Activated T-cell treated with anti-CD3 and anti-CD28 coated beads, Interleukin-2, amount 50 U/mL, for 72 hours (primary cell): ENCODE measurements around the gene TNS3. TPM values are rescaled to one million over a fixed set of nuclear protein-coding genes. Genes with fewer than 3 reads are reported as not detected.

Experiments
- ATAC-seq, 2 donors: fragments of 150-1000 bp; cut with Tn5 transposase; replicated peaks in 1 of 2; 2 replicates each; pipeline ENCODE4 v1.10.0; 2021; ENCODE audit warnings: moderate library complexity in 2 of 2, mild to moderate bottlenecking in 1 of 2
- DNase-seq, 2 donors: peaks; one replicate each; pipeline ENCODE4 v3.0.0; 2021 to 2022; ENCODE audit warnings: mixed read lengths in 1 of 2
- H3K27ac Mint-ChIP-seq: one replicate; pipeline ENCODE4 v1.8.0; 2022; ENCODE audit warnings: mild to moderate bottlenecking, moderate library complexity, mixed read lengths
- H3K27me3 Mint-ChIP-seq: one replicate; pipeline ENCODE4 v1.8.0; 2022; ENCODE audit warnings: low read depth, mixed read lengths
- H3K36me3 Mint-ChIP-seq, 2 donors: one replicate each; pipeline ENCODE4 v1.8.0; 2022; ENCODE audit warnings: mixed read lengths in 2 of 2, mild to moderate bottlenecking in 1 of 2; ENCODE audit not compliant: insufficient read depth in 2 of 2
- H3K4me1 Mint-ChIP-seq: one replicate; pipeline ENCODE4 v1.8.0; 2022; ENCODE audit warnings: low read depth, mixed read lengths
- H3K4me3 Mint-ChIP-seq, 2 donors: one replicate each; pipeline ENCODE4 v1.8.0; 2022; ENCODE audit warnings: mild to moderate bottlenecking in 2 of 2, mixed read lengths in 2 of 2, moderate library complexity in 2 of 2
- H3K9me3 Mint-ChIP-seq, 2 donors: one replicate each; pipeline ENCODE4 v1.8.0; 2022; ENCODE audit warnings: mixed read lengths in 2 of 2
- total RNA-seq, 2 donors: library from RNA; stranded (reverse); gene quantifications; one replicate each; pipeline ENCODE4 v1.2.3, GENCODE V29; 2022

TNS3 gene
- total RNA-seq, 2 donors from 2014 or later = 0.29 to 1.2 TPM

DNA sequence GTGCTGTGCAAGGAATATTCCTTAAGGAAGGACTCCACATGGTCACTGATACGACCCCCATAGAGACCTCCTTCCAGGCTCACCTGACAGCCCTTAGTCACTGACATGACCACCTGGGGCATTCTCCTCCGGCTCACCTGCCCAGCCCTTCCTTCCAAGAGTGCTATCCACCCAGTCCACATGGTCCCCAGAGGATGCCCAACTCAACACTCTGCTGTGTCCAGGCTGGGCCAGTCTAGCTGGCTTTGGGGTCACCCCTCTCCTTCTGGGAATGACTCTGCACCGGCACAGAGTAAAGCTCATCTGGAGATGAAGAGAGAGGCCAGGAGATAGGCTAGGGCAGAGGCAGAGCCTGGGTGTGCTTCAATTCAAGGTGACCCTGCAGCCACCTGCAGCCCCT lies 300.8 kb downstream of the TNS3 start:
- Mint-ChIP-seq H3K27ac (no peak overlapping the region), H3K36me3 (peaks cover 0 to 5% of the 10 kb centered on the region in 2 donors), H3K9me3 (peaks cover 5 to 6% of the 10 kb centered on the region in 2 donors), H3K4me1 (no peaks in the 10 kb centered on the region), H3K27me3 (no peaks in the 10 kb centered on the region), H3K4me3 (no peak overlapping the region)
- ATAC-seq (no peak), DNase-seq (no peak)

DNA sequence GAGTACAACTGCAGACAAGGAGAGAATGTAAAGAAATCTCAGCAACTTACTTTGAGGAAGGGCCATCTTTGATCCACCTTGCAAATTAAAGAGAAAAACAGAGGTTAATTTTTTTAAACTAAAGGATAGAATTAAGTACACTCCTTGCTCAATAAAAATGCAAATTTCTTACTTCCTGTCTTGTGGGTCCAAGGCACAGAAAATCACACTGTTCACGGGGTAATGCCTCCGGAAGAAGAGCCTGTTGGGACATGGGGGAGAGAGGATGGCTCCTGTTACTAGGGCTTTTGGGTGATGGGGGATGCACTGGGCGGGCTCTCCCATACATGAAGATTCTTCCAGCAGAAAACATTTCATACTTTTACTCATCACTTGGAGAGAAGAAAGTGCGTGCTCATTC lies 301.8 kb downstream of the TNS3 start:
- Mint-ChIP-seq H3K9me3 (peaks cover 0 to under 1% of the 10 kb centered on the region in 2 donors), H3K4me1 (no peaks in the 10 kb centered on the region)

DNA sequence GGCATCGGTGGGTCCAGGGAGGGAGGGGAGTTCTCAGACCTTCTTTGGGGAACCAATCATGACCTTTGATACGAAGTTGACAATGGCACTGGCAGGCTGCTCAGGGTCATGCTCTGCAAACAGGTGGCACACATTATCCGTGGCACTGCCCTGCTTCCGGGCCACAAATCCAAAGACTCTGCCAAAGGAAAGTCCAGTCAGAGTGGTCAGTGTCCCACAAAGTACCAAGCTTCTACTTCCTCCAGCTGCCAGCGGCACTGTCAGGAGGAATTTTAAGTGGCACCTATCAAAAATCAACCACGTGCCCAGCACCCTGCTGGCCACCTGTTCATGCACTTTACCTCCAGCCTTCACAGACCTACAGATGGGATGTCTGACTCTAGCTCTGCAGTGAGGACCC lies 303.9 kb downstream of the TNS3 start:
- no peaks in the 10 kb centered on the region for H3K9me3 Mint-ChIP-seq
- no peak overlapping the region for H3K4me3 Mint-ChIP-seq
- no peak for DNase-seq
- no peak overlapping the region for H3K27ac Mint-ChIP-seq
- no peak for ATAC-seq
- H3K27me3 Mint-ChIP-seq = no peaks in the 10 kb centered on the region
- no peaks in the 10 kb centered on the region for H3K36me3 Mint-ChIP-seq
- H3K4me1 Mint-ChIP-seq = no peaks in the 10 kb centered on the region

More for the DNA sequence above, 301.8 kb downstream of the TNS3 start:
- ATAC-seq (no peak), DNase-seq (no peak)
- Mint-ChIP-seq H3K27me3 (no peaks in the 10 kb centered on the region), H3K36me3 (no peaks in the 10 kb centered on the region), H3K27ac (no peak overlapping the region), H3K4me3 (no peak overlapping the region)

DNA sequence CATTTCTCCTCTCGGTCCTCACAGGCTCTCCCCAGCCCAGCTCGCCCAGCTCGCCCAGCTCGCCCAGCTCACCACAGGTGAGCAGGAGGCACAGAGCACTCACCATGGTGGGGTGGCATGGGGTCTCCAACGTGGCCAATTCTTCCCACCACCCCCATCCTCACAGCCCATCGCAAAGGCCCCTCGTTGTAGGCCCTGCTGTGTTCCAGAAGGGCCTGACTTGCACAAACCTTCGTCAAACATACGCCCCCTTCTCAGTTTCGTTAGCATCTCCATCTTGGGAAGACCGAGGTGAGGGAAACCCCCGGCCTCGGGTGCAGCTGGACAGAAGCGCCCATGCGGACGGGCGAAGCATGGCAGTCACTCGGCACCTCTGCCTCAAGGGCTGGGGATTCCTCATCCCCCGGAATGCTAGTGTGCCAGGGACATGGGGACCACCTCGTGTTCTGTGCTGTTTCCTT lies 304.6 kb downstream of the TNS3 start:
- no peaks in the 10 kb centered on the region for H3K27me3 Mint-ChIP-seq
- H3K36me3 Mint-ChIP-seq = no peaks in the 10 kb centered on the region
- ATAC-seq (no peak), DNase-seq (no peak)
- H3K9me3 Mint-ChIP-seq = no peaks in the 10 kb centered on the region
- no peak overlapping the region for H3K27ac Mint-ChIP-seq
- H3K4me3 Mint-ChIP-seq = no peak overlapping the region
- no peaks in the 10 kb centered on the region for H3K4me1 Mint-ChIP-seq

DNA sequence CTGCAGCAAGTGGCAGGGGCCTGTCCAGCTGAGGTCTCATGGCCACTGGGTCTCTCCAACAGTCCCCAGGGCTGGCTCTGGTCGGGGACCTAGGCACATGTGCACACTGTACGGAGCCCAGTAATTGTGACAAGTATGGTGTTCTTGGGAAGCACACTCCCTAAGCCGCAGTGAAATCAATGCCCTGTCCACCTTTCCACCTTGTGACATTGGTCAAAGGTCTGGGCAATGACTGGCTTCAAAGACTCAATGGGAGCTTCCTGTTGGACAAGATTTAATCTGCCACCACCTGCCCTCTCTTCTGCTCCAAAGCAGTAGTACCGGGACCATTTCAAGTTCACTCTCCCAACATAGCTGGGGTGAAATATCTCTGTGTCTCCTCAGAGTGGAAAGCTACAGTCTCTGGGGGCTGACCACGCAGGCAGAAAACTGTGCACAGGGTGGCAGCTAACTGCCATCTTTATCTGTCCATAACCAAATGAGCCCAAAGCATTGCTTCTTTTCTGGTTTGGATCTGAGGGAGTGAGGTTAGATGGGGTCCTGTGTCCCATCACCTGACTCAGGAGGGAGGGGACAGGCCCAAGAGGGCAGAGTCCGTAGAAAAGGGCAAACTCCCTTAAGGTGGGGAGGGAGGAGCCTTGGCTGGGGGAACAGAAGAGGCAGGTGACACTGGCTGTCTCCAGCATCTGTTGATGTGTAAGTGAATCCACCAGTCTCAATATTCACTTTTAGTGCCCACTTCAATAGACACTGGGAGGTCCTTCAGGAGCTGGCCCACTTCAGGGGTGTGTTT lies 307.7 kb downstream of the TNS3 start:
- no peaks in the 10 kb centered on the region for H3K27me3 Mint-ChIP-seq
- H3K27ac Mint-ChIP-seq = no peak overlapping the region
- H3K4me3 Mint-ChIP-seq = no peak overlapping the region
- H3K9me3 Mint-ChIP-seq = no peaks in the 10 kb centered on the region
- DNase-seq (no peak), ATAC-seq (no peak)
- no peaks in the 10 kb centered on the region for H3K36me3 Mint-ChIP-seq
- H3K4me1 Mint-ChIP-seq = no peaks in the 10 kb centered on the region

DNA sequence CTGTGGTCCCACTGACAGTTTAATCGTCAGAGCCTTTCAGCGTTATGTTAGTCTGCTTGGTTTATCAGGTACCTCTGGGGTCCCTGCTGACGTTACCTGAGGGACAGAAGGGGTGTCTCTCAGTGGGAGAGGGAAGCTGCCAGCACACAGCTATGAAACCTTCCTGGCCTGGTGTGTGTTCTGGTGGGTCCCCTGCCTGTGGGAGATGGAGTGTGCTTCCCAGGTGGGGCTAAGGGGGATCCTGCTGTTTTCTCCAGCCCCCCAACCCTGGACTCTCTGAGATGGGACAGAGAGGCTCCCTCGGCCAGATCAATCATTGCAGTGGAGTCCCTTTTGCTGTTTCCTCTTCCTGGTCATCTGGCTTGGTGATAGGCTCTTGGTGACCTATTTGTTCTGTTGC lies 308.8 kb downstream of the TNS3 start:
- H3K27ac Mint-ChIP-seq = no peak overlapping the region
- ATAC-seq = no peak
- no peaks in the 10 kb centered on the region for H3K9me3 Mint-ChIP-seq
- H3K27me3 Mint-ChIP-seq = no peaks in the 10 kb centered on the region
- no peak overlapping the region for H3K4me3 Mint-ChIP-seq
- H3K36me3 Mint-ChIP-seq = no peaks in the 10 kb centered on the region
- H3K4me1 Mint-ChIP-seq = no peaks in the 10 kb centered on the region
- no peak for DNase-seq

DNA sequence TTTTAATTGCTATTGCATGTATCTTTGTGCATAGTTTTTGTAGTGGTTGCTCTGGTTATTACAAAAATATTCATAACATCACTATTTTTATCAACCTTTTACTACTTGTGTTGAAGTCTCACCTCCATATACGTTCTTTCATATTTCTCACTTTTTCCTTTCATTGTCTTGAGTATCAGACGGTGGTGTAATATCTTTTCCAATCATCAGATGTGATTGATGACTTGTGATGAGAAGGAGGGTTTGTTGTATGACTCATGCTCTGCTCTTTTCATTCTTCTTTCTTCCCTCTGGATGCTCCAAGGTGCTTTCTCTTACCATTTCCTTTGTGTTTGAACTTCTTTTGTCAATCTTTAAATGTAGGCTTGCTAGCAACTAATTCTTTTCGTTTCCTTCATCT lies 310.2 kb downstream of the TNS3 start:
- ATAC-seq (no peak), DNase-seq (no peak)
- H3K36me3 Mint-ChIP-seq = no peaks in the 10 kb centered on the region
- no peak overlapping the region for H3K4me3 Mint-ChIP-seq
- H3K27ac Mint-ChIP-seq = no peak overlapping the region
- no peaks in the 10 kb centered on the region for H3K9me3 Mint-ChIP-seq
- H3K4me1 Mint-ChIP-seq = no peaks in the 10 kb centered on the region
- H3K27me3 Mint-ChIP-seq = no peaks in the 10 kb centered on the region

DNA sequence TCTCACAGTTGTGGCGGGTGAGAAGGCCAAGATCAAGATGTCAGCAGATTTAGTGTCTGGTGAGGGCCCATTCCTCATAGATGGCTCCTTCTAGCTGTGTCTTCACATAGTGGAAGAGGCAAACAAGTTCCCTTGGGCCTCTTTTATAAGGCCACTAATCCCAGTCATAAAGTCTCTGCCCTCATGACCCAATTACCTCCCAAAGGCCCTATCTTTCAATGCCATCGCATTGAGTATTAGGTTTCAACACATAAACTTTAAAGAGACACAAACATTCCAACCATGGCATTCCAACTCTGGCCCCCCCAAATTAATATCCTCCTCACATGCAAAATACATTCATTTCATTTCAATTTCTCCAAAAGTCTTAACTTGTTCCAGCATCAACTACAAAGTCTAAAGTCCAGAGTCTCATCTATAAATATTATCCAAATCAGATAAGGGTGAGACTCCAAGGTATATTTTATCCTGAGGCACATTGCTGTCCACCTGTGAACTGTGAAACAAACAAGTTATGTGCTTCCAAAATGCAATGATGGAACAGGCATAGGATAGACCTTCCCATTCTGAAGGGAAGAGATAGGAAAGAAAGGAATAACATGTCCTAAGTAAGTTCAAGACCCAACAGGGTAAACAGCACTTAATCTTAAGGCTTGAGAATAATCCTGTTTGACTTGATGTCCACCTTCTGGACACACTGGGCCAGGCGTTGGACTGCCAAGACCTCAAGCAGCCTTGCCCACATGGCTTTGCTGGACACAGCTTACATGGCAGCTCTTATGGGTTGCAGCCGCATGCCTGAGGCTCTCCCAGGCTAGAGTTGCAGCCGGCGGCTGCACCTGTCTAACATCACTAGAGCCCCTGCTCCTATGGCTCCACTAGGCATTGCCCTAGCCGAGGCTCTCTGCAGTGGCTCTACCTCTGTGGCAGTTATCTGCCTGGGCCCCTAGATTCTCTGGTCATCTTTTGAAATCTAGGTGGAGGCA lies 312.8 kb downstream of the TNS3 start:
- Mint-ChIP-seq H3K4me1 (no peaks in the 10 kb centered on the region), H3K27ac (no peak overlapping the region), H3K9me3 (no peaks in the 10 kb centered on the region), H3K27me3 (no peaks in the 10 kb centered on the region), H3K36me3 (no peaks in the 10 kb centered on the region), H3K4me3 (no peak overlapping the region)
- no peak for DNase-seq
- ATAC-seq = no peak

DNA sequence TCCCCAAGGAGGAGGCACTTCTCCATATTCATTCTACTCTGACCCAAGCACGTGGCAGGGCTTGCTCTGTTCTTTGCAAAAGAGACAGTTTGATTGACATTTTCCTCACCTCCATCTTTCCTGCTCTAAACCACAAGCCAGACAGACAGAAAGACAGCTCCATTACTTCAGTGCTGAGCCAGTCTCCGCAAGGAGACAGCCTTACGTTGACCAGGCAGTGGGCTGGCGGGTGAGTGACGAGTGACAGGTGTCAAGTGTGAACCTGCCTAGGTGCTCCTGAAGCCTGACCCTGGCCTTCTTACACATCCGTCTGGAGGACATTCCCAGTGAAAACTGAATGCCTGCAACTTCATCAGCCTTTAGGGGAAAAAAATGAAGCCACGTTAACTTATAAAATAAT lies 314.6 kb downstream of the TNS3 start:
- no peaks in the 10 kb centered on the region for H3K9me3 Mint-ChIP-seq
- no peaks in the 10 kb centered on the region for H3K27me3 Mint-ChIP-seq
- DNase-seq (no peak), ATAC-seq (no peak)
- H3K27ac Mint-ChIP-seq = no peak overlapping the region
- no peaks in the 10 kb centered on the region for H3K4me1 Mint-ChIP-seq
- H3K36me3 Mint-ChIP-seq = no peaks in the 10 kb centered on the region
- no peak overlapping the region for H3K4me3 Mint-ChIP-seq

DNA sequence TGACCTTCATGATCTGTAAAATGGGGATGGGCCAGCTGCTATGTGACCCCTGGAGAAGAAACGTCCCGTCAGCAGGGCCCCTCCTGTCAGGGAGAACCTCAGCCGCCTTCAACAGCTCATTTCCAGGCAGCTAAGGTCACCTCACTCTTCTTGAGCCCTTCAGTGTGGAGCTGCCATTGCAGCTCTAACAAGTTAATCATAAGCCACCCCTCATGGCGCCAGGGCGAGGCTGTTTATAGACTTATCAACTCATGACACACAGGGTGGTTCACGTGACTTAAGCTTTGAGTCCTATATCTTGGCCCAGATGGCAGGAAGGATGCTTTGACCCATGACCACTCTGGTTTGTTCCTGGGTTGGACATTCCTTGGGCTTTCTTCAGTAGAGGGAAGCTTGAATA lies 315.1 kb downstream of the TNS3 start:
- Mint-ChIP-seq H3K36me3 (no peaks in the 10 kb centered on the region), H3K27ac (no peak overlapping the region), H3K4me3 (no peak overlapping the region), H3K9me3 (no peaks in the 10 kb centered on the region), H3K27me3 (no peaks in the 10 kb centered on the region), H3K4me1 (no peaks in the 10 kb centered on the region)
- ATAC-seq = no peak
- no peak for DNase-seq

DNA sequence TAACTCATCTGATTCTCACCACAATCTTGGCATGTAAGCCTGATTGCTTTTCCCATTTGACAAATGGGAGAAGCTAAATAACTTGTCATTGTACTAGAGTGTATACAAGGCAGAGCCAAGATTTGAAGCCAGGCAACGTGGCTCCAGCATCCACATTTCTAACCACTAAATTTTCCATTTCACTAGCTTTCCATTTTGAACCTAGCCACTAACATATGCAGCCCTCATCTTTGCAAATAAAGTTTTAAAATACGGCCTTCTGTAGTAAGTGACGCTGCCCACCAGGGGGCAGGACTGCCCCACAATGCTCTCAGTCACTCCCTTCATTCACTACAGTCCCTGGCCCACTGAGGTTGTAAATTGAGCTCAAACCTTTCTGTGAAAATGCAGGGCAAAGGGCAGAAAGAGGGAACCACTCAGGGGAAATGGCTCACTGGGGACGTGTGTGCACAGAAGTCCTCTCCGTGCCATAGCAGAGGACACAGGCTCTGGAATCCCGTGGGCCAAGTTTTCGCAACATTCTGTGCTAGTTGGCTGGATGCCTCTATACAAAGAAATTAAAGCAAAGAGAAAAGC lies 315.7 kb downstream of the TNS3 start:
- peak; percentile 58 to 60 for ATAC-seq
- H3K4me1 Mint-ChIP-seq = no peaks in the 10 kb centered on the region
- peak; percentile 35 to 60 for DNase-seq
- no peak overlapping the region for H3K4me3 Mint-ChIP-seq
- no peaks in the 10 kb centered on the region for H3K9me3 Mint-ChIP-seq
- H3K27ac Mint-ChIP-seq = no peak overlapping the region
- H3K27me3 Mint-ChIP-seq = no peaks in the 10 kb centered on the region
- H3K36me3 Mint-ChIP-seq = no peaks in the 10 kb centered on the region

DNA sequence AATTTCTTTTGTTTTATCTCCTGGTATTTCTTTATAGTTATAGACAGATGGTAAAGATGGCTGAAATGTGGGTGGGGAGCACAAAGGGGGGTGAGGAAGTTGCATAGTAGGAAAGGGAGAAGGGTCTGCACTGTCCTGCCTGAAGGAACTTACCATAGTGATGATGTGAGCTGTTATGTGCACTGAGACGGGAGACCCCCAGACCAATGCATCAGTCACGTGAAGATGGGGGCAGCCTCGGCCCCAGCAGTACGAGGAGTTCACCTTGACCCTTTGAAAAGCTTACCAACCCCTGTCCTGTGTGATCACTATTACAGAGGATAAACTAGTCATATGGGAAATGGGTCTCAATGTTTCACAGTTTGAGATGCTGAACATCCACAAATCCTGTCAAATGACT lies 316.3 kb downstream of the TNS3 start:
- H3K9me3 Mint-ChIP-seq = no peaks in the 10 kb centered on the region
- DNase-seq = no peak
- no peaks in the 10 kb centered on the region for H3K36me3 Mint-ChIP-seq
- H3K27me3 Mint-ChIP-seq = no peaks in the 10 kb centered on the region
- H3K4me1 Mint-ChIP-seq = no peaks in the 10 kb centered on the region
- no peak overlapping the region for H3K4me3 Mint-ChIP-seq
- ATAC-seq = no peak
- H3K27ac Mint-ChIP-seq = no peak overlapping the region

DNA sequence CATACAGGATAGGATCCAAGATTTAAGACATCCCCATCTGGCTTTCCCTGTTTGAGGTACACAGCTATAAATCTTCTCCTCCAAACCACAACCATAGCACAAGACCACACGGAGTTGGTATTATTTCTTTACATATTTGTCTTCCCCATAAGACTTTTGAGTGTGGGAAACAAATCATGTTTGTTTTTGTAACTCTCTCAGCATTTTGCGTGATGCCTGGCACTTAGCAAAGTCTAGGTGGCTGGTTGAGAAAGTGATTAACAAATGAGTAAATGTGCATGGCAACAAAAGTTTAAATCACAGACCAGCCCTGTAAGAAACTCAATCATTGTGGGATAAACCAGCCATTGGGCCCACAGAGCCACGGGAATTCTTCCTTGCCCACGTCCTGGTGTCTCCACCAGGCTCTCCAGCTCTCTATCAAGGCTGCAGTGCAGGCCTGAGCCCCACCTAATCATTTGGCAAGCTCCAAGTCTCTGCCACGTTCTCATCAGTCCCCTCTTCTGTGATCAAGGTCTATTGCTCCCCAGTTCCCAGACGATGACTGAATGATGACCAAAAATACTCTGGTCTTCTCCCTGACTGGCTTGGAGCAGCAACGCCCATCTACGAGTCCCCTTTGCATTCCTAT lies 317.8 kb downstream of the TNS3 start:
- DNase-seq (no peak), ATAC-seq (no peak)
- H3K27ac Mint-ChIP-seq = no peak overlapping the region
- H3K4me3 Mint-ChIP-seq = no peak overlapping the region
- no peaks in the 10 kb centered on the region for H3K4me1 Mint-ChIP-seq
- H3K27me3 Mint-ChIP-seq = no peaks in the 10 kb centered on the region
- peaks cover 0 to 4% of the 10 kb centered on the region in 2 donors for H3K9me3 Mint-ChIP-seq
- peaks cover 0 to 2% of the 10 kb centered on the region in 2 donors for H3K36me3 Mint-ChIP-seq
